Panc1 (cell line): ENCODE measurements around the gene SLC16A6. TPM values are rescaled to one million over a fixed set of nuclear protein-coding genes. Genes with fewer than 3 reads are reported as not detected.

Experiments used
- ATAC-seq: fragments of 200-7000 bp; cut with Tn5 transposase; 2 replicates; pipeline ENCODE4 v1.9.1; 2020; ENCODE audit warnings: mild to moderate bottlenecking, moderate library complexity
- Bru-seq: library from RNA; stranded (reverse); fragments of 400-500 nt; gene quantifications from one replicate; lab custom pipeline; 2021; lab: Mats Ljungman, UMichigan
- BruChase-seq, 2 experiments: library from RNA; stranded (reverse); fragments of 400-500 nt; gene quantifications; one replicate each; lab custom pipeline; 2021; lab: Mats Ljungman, UMichigan
- BruUV-seq: library from RNA; stranded (reverse); fragments of 400-500 nt; replicated peaks from 2 replicates; lab custom pipeline; 2021; lab: Mats Ljungman, UMichigan
- CTCF ChIA-PET: fragments of 300-600 bp; sonication (Branson Sonifier 250); formaldehyde crosslinking; loops from one replicate; lab custom pipeline; 2022; ENCODE audit warnings: antibody characterized with exemption; lab: Charles Lee
- POLR2A ChIA-PET: fragments of 300-600 bp; sonication (Branson Sonifier 250); formaldehyde crosslinking; loops from one replicate; lab custom pipeline; 2022; ENCODE audit warnings: antibody characterized with exemption; lab: Charles Lee
- DNase-seq: peaks from one replicate; pipeline ENCODE4 v3.0.0-alpha.2; 2010; ENCODE audit warnings: low read depth, low spot score
- H3K27ac ChIP-seq: 2 replicates; pipeline ENCODE4 v1.5.1; 2011; ENCODE audit warnings: mild to moderate bottlenecking, low read length, inconsistent platforms
- H3K27me3 ChIP-seq: fragments of 200-500 bp; sonication (Bioruptor generic); 2 replicates; pipeline ENCODE4 v1.6.0; 2014; ENCODE audit warnings: low read length, inconsistent platforms; ENCODE audit not compliant: control insufficient read depth, insufficient read depth
- H3K36me3 ChIP-seq: fragments of 200-500 bp; sonication (Bioruptor generic); 2 replicates; pipeline ENCODE4 v1.5.1; 2014; ENCODE audit warnings: inconsistent platforms, mild to moderate bottlenecking, low read length, moderate library complexity; ENCODE audit not compliant: control insufficient read depth, insufficient read depth
- H3K4me1 ChIP-seq: 2 replicates; pipeline ENCODE4 v1.5.1; 2011; ENCODE audit warnings: inconsistent platforms, mild to moderate bottlenecking, low read length, moderate library complexity; ENCODE audit not compliant: control insufficient read depth, insufficient read depth
- H3K4me3 ChIP-seq, 2 experiments: 2 replicates each; pipeline ENCODE4 v1.5.1; 2011 to 2012; ENCODE audit warnings: low read depth in 2 of 2, low read length in 2 of 2, mild to moderate bottlenecking in 2 of 2, inconsistent platforms in 1 of 2, moderate library complexity in 1 of 2
- H3K9me3 ChIP-seq: fragments of 200-500 bp; sonication (Bioruptor generic); 2 replicates; pipeline ENCODE4 v1.5.1; 2014; ENCODE audit warnings: low read depth, mild to moderate bottlenecking, inconsistent platforms, low read length, moderate library complexity; ENCODE audit not compliant: control insufficient read depth, insufficient read depth
- CTCF ChIP-seq: fragments of 450-650 bp; IDR thresholded peaks from 2 replicates; pipeline ENCODE4 v1.5.1; 2017; ENCODE audit warnings: mild to moderate bottlenecking
- POLR2AphosphoS5 ChIP-seq: IDR thresholded peaks from 2 replicates; pipeline ENCODE4 v1.6.1; 2012; ENCODE audit warnings: mild to moderate bottlenecking, low read depth, low read length, moderate library complexity
- SIN3A ChIP-seq: IDR thresholded peaks from 2 replicates; pipeline ENCODE4 v1.6.1; 2012; ENCODE audit warnings: low read depth, mild to moderate bottlenecking, low read length, moderate library complexity, borderline replicate concordance; ENCODE audit not compliant: insufficient read depth
- TCF7L2 ChIP-seq: IDR thresholded peaks from 2 replicates; pipeline ENCODE4 v1.6.1; 2011; ENCODE audit warnings: mild to moderate bottlenecking, low read depth, low read length, inconsistent platforms
- in situ Hi-C: cut with HindIII; loops from 2 replicates; pipeline ENCODE4 v1.10.0; 2016; ENCODE audit warnings: low sequenced_read_pairs, low pct_unique_long_range_greater_than_20kb
- intact Hi-C: fragments of 100-400 bp; cut with micrococcal nuclease; formaldehyde crosslinking; loops from one replicate; pipeline ENCODE4 v1.10.0; 2022; ENCODE audit not compliant: unreplicated experiment
- long read RNA-seq: library from polyadenylated mRNA; unstranded; transcript quantifications from one replicate; pipeline ENCODE4 v2.0.0, GENCODE V29; 2021; ENCODE audit not compliant: unreplicated experiment
- polyA plus RNA-seq: library from polyadenylated mRNA; unstranded; fragments of >200 nt; gene quantifications from one replicate; pipeline ENCODE4 v1.2.1, GENCODE V29; 2012; ENCODE audit warnings: missing spikeins; ENCODE audit not compliant: insufficient read length
- total RNA-seq: library from RNA; stranded (reverse); gene quantifications from one replicate; pipeline ENCODE4 v1.2.1, GENCODE V29; 2021; ENCODE audit not compliant: unreplicated experiment
- TF ChIP-seq, protein P1 (sequence below), 2 experiments: IDR thresholded peaks; 2 replicates each; pipeline ENCODE4 v1.6.1; 2011 to 2012; ENCODE audit warnings: low read depth in 2 of 2, control low read depth in 1 of 2, low read length in 1 of 2, mild to moderate bottlenecking in 1 of 2, moderate library complexity in 1 of 2; ENCODE audit not compliant: insufficient read depth in 1 of 2

The SLC16A6 gene, protein sequence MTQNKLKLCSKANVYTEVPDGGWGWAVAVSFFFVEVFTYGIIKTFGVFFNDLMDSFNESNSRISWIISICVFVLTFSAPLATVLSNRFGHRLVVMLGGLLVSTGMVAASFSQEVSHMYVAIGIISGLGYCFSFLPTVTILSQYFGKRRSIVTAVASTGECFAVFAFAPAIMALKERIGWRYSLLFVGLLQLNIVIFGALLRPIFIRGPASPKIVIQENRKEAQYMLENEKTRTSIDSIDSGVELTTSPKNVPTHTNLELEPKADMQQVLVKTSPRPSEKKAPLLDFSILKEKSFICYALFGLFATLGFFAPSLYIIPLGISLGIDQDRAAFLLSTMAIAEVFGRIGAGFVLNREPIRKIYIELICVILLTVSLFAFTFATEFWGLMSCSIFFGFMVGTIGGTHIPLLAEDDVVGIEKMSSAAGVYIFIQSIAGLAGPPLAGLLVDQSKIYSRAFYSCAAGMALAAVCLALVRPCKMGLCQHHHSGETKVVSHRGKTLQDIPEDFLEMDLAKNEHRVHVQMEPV
- total RNA-seq (0.26 TPM), Bru-seq, nascent RNA (percentile 19 among the genes with signal in this experiment), BruChase-seq, experiment 1, labeled RNA remaining after a 2-hour chase (percentile 25 among the genes with signal in this experiment), BruChase-seq, experiment 2, labeled RNA remaining after a 6-hour chase (percentile 22 among the genes with signal in this experiment)
- polyA plus RNA-seq = not detected
- long read RNA-seq = 0 reads

- in situ Hi-C loops = no loop called here
- intact Hi-C loops = no loop called here
These were observed at the start of gene SLC16A6, which contains the start of gene ARSG for GRCh38 chr17:68290955-68291835. Gene SLC16A6, minus strand, starts transcription at chr17:68291127. Its CDS starts 12,807 bp downstream, at chr17:68278320. Gene ARSG, plus strand, starts transcription at chr17:68291495. Its CDS starts 15,999 bp downstream, at chr17:68307494.

More at GRCh38 chr17:68290955-68291835, at the start of gene SLC16A6, which contains the start of gene ARSG:
- BruUV-seq = no TSS peak
- Histone ChIP-seq H3K4me3 (peak within 1 kb of the TSS; percentile 51 to 52), H3K4me1 (0 out of 2 replicates have a peak, but pooled peaks cover 2% of the 10 kb centered on the region), H3K27me3 (peaks cover 4% of the 10 kb centered on the region), H3K36me3 (no peaks in the 10 kb centered on the region), H3K27ac (no peak within 1 kb of the TSS), H3K9me3 (no peaks in the 10 kb centered on the region)
- no peak for TF ChIP-seq CTCF
- TF ChIP-seq, protein P1, sequence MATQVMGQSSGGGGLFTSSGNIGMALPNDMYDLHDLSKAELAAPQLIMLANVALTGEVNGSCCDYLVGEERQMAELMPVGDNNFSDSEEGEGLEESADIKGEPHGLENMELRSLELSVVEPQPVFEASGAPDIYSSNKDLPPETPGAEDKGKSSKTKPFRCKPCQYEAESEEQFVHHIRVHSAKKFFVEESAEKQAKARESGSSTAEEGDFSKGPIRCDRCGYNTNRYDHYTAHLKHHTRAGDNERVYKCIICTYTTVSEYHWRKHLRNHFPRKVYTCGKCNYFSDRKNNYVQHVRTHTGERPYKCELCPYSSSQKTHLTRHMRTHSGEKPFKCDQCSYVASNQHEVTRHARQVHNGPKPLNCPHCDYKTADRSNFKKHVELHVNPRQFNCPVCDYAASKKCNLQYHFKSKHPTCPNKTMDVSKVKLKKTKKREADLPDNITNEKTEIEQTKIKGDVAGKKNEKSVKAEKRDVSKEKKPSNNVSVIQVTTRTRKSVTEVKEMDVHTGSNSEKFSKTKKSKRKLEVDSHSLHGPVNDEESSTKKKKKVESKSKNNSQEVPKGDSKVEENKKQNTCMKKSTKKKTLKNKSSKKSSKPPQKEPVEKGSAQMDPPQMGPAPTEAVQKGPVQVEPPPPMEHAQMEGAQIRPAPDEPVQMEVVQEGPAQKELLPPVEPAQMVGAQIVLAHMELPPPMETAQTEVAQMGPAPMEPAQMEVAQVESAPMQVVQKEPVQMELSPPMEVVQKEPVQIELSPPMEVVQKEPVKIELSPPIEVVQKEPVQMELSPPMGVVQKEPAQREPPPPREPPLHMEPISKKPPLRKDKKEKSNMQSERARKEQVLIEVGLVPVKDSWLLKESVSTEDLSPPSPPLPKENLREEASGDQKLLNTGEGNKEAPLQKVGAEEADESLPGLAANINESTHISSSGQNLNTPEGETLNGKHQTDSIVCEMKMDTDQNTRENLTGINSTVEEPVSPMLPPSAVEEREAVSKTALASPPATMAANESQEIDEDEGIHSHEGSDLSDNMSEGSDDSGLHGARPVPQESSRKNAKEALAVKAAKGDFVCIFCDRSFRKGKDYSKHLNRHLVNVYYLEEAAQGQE (IDR thresholded peaks at IDR 0.05; ENCODE audit: insufficient read depth in 1 of 2, low read depth in 2 of 2, low read length in 1 of 2) = no peak
- TF ChIP-seq SIN3A = no peak; the same call in 1 of the 2 replicates
- TF ChIP-seq TCF7L2 = no peak
- no peak for TF ChIP-seq POLR2AphosphoS5
- ATAC-seq (peak; percentile 80), DNase-seq (no peak)
- ChIA-PET POLR2A (no interaction called here), CTCF (interaction anchor here (0.6 kb wide), 1 partner anchor 127 kb away, joined by 5 read pairs; no protein-coding TSS in a partner anchor)
